ENCODE data around the gene LCN9.

LCN9 gene

DNA sequence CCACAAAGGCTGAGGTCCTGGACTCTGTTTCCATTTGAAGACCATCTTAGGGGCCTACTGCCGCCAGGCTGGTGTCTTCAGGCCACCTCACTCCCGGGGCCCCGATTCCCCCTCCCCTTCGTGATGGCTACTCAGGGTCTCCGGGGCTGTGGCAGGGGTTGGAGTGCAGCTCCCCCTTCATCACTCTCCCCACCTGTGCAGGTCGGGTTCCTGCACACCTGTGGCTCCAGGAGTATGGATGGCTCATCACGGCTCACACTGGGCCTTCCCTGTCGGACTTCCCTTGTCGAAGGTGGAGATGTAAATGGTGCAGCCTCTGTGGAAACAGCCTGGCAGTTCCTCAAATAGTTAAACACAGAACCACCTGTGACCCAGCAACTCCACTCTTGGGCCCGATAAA lies 11.9 kb downstream of the LCN9 start:
- no peaks in the 10 kb centered on the region for H3K27me3 ChIP-seq (ENCODE audit: insufficient read depth, poor library complexity, severe bottlenecking)
- no peak overlapping the region for H3K4me3 ChIP-seq (replicated peaks; ENCODE audit: insufficient read depth, low read length)
- DNase-seq (ENCODE audit: low read depth in 1 of 2, low spot score in 1 of 2): no peak
- TF ChIP-seq GABPA (IDR thresholded peaks at IDR 0.05; ENCODE audit: low read depth) (no peak), POLR2AphosphoS5 (IDR thresholded peaks at IDR 0.05; ENCODE audit: low read depth) (no peak), SPI1 (IDR thresholded peaks at IDR 0.05; ENCODE audit: borderline replicate concordance, low read depth) (no peak)
- TF ChIP-seq, protein P1, sequence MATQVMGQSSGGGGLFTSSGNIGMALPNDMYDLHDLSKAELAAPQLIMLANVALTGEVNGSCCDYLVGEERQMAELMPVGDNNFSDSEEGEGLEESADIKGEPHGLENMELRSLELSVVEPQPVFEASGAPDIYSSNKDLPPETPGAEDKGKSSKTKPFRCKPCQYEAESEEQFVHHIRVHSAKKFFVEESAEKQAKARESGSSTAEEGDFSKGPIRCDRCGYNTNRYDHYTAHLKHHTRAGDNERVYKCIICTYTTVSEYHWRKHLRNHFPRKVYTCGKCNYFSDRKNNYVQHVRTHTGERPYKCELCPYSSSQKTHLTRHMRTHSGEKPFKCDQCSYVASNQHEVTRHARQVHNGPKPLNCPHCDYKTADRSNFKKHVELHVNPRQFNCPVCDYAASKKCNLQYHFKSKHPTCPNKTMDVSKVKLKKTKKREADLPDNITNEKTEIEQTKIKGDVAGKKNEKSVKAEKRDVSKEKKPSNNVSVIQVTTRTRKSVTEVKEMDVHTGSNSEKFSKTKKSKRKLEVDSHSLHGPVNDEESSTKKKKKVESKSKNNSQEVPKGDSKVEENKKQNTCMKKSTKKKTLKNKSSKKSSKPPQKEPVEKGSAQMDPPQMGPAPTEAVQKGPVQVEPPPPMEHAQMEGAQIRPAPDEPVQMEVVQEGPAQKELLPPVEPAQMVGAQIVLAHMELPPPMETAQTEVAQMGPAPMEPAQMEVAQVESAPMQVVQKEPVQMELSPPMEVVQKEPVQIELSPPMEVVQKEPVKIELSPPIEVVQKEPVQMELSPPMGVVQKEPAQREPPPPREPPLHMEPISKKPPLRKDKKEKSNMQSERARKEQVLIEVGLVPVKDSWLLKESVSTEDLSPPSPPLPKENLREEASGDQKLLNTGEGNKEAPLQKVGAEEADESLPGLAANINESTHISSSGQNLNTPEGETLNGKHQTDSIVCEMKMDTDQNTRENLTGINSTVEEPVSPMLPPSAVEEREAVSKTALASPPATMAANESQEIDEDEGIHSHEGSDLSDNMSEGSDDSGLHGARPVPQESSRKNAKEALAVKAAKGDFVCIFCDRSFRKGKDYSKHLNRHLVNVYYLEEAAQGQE (IDR thresholded peaks at IDR 0.05; ENCODE audit: insufficient replicate concordance, low read depth): no peak
- TF ChIP-seq, protein P2, sequence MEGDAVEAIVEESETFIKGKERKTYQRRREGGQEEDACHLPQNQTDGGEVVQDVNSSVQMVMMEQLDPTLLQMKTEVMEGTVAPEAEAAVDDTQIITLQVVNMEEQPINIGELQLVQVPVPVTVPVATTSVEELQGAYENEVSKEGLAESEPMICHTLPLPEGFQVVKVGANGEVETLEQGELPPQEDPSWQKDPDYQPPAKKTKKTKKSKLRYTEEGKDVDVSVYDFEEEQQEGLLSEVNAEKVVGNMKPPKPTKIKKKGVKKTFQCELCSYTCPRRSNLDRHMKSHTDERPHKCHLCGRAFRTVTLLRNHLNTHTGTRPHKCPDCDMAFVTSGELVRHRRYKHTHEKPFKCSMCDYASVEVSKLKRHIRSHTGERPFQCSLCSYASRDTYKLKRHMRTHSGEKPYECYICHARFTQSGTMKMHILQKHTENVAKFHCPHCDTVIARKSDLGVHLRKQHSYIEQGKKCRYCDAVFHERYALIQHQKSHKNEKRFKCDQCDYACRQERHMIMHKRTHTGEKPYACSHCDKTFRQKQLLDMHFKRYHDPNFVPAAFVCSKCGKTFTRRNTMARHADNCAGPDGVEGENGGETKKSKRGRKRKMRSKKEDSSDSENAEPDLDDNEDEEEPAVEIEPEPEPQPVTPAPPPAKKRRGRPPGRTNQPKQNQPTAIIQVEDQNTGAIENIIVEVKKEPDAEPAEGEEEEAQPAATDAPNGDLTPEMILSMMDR (IDR thresholded peaks at IDR 0.05; ENCODE audit: insufficient read depth, low read length): no peak
- H3K27ac ChIP-seq (replicated peaks): no peak overlapping the region

DNA sequence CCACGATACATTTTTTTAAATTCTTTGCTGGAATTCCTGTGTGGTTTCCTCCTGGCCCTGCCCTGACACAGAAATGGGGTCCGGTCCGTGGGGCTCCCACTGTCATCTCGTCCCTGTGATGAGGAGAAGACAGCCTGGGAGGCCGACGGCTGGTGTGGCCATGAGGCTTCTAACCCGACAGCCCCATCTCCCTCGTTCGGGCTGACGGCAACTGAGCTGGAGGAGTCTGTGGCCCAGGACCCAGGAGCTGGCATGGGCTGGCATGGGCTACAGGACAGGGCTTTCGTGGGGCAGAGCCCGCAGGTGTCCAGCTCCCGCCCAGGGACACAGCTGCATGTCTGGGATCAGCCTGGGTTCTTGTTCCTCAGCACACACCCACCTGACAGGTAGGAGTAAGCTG lies 13.8 kb downstream of the LCN9 start:
- TF ChIP-seq SPI1 (IDR thresholded peaks at IDR 0.05; ENCODE audit: borderline replicate concordance, low read depth) (no peak), POLR2AphosphoS5 (IDR thresholded peaks at IDR 0.05; ENCODE audit: low read depth) (no peak), GABPA (IDR thresholded peaks at IDR 0.05; ENCODE audit: low read depth) (no peak)
- TF ChIP-seq, protein P2 (IDR thresholded peaks at IDR 0.05; ENCODE audit: insufficient read depth, low read length): no peak
- TF ChIP-seq, protein P1 (IDR thresholded peaks at IDR 0.05; ENCODE audit: insufficient replicate concordance, low read depth): no peak
- no peak for DNase-seq (ENCODE audit: low read depth in 1 of 2, low spot score in 1 of 2)
- Histone ChIP-seq H3K27me3 (ENCODE audit: insufficient read depth, poor library complexity, severe bottlenecking) (no peaks in the 10 kb centered on the region), H3K4me3 (replicated peaks; ENCODE audit: insufficient read depth, low read length) (no peak overlapping the region), H3K27ac (replicated peaks) (no peak overlapping the region)

DNA sequence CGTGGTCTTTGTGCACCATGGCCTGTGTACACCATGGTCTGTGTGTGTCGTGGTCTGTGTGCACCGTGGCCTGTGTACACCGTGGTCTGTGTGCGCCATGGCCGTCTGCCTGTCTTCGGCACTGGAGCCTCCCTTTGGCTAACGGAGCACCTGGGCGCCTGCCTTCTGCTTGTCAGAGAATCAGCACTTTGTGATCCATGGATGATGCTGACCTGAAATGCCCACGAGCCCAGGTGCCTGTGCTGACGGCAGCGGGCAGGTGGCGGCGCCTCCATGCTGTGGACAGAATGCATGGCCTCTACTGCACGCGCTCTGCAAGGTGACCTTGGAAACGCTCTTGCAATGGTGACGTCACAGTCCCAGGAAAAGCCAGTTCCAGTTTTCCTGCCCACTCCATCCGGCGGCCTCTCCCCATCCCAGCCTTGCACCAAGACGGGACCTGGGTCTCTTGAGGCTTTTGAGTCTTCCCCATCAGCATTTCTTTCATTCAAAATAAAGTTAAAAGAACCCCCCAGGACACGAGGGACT lies 14.6 kb downstream of the LCN9 start:
- no peak overlapping the region for H3K4me3 ChIP-seq (replicated peaks; ENCODE audit: insufficient read depth, low read length)
- TF ChIP-seq SPI1 (IDR thresholded peaks at IDR 0.05; ENCODE audit: borderline replicate concordance, low read depth) (no peak), POLR2AphosphoS5 (IDR thresholded peaks at IDR 0.05; ENCODE audit: low read depth) (no peak), GABPA (IDR thresholded peaks at IDR 0.05; ENCODE audit: low read depth) (no peak)
- TF ChIP-seq, protein P2 (IDR thresholded peaks at IDR 0.05; ENCODE audit: insufficient read depth, low read length): no peak
- TF ChIP-seq, protein P1 (IDR thresholded peaks at IDR 0.05; ENCODE audit: insufficient replicate concordance, low read depth): no peak
- DNase-seq (ENCODE audit: low read depth in 1 of 2, low spot score in 1 of 2): no peak
- no peak overlapping the region for H3K27ac ChIP-seq (replicated peaks)
- H3K27me3 ChIP-seq (ENCODE audit: insufficient read depth, poor library complexity, severe bottlenecking): no peaks in the 10 kb centered on the region

All from HL-60 (cell line).